GM19025 (cell line): ENCODE measurements around the gene INPP5F.
"Not testable (repeated sequence)": the region's sequence is repeated elsewhere in the genome, so short reads cannot be mapped to it uniquely, and the experiment has no call there.

Experiments
- ATAC-seq: cut with Tn5 transposase; IDR thresholded peaks from one replicate; pipeline ENCODE4 v1.9.1; 2021; ENCODE audit warnings: mild to moderate bottlenecking, low read depth, moderate library complexity; ENCODE audit not compliant: unreplicated experiment

The INPP5F gene

DNA sequence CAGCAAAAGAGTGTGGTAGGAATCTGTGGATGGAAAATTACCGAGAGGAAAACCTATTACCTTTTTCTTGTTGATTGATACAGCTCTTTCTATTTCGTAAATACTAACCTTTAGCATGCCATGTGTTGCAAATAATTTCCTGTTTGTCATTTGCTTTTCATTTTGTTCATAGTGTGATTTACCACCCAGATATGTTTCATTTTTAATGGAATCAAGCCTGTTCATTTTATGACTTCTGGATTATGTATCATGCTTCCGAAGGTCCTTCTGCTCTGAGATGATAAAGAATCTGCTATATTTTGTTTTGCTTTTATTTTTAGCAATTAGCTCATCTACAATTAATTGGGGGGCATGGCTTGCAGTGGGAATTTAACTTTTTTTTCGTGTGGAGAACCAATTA is 46.5 kb downstream of the INPP5F start:
- no peak for ATAC-seq

DNA sequence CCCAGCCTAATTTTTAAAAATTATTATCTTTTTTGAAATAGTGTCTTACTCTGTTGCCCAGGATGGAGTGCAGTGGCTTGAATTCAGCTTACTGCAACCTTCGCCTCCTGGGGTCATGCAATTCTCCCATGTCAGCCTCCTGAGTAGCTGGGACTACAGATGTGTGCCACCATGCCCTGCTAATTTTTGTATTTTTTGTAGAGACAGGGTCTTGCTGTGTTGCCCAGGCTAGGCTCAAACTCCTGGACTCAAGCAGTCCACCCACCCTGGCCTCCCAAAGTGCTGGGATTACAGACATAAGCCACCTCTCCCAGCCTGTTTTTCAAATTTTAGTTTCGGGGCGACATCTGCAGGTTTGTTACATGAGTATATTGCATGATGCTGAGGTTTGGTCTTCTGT is 47.2 kb downstream of the INPP5F start:
- ATAC-seq: not testable (repeated sequence)

- ATAC-seq: no peak
These were observed 49.7 kb downstream of the INPP5F start for GRCh38 chr10:119775529-119775928.

DNA sequence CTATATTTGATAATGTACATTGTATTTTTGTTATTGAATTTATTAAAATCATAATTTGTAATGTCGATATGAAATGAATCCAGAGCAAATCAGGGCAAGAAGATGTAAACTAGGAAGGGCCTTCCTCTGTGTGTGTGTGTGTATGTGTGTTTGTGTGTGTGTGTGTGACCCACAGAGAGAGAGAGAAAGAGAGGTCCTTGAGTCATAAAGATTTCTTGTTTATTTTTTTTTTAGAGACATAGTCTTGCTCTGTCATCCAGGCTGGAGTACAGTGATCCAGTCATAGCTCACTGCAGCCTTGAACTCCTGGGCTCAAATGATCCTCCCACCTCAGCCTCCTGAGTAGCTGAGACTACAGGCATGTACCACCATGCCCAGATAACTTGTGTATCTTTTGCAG is 50.7 kb downstream of the INPP5F start:
- ATAC-seq: no peak

DNA sequence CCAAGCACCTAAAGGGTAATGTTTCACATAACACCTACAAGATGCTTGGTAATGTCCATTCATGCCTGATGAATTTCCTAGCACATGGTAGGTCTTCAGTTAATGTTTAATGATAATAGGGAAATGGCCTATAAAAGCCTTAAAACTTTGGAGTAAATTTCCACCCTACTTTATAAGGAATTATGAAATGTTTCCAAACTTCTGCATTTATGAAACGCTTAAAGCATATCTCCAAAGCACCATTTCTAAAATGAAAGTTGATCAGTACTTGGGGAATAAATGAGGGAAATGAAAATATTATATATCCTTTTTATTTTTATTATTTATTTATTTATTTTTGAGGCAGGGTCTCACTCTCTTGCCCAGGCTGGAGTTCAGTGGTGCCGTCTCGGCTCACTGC is 51.8 kb downstream of the INPP5F start:
- ATAC-seq: no peak

DNA sequence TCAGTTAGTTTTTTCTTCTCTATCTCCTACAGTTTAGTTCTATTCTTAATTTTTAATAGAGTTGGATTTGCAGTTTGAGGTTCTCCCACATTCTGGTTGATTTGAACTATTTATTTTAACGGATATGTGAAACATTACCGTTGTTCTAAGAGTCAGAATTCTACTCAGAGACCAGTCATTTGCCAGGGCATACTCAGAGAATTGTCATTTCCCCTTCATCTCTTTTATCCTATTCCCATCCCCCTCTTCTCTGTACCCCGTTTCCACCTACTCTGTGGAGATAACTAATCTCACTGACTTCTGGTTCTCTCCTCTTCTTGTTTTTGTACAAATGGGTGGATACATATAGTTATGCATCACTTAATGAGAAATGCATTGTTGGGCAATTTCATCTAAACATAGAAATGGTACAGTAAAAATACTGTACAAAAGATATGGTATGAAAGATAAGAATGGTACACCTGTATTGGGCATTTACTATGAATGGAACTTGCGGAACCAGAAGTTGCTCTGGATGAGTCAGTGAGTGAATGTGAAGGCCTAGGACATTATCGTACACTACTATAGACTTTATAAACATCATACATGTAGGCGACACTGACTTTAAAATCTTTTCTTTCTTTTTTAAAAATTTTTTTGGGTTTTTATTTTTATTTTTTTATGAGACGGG is 53.1 kb downstream of the INPP5F start:
- ATAC-seq: no peak

GRCh38 chr10:119780879-119781480 is 55.1 kb downstream of the INPP5F start:
- ATAC-seq: no peak

DNA sequence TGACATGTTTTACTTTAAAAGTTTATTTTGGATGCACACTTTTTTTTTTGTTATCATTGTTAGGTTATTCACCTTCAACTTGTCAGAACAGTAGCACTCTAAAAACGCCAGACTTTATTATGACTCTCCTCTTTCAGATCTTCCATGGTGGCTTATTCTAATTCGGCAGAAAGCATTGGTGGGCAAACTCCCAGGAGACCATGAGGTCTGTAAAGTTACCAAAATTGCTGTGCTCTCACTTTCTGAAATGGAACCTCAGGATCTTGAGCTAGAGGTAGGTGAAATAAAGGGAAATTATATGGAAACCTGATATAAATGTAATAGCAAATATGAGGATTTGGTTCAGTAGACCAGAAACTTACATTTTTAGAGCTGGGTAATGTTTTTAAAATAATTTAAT is 55.6 kb downstream of the INPP5F start:
- ATAC-seq: no peak

GRCh38 chr10:119782981-119783664 is 57.3 kb downstream of the INPP5F start:
- no peak for ATAC-seq

- ATAC-seq: no peak
These were observed 57.8 kb downstream of the INPP5F start for GRCh38 chr10:119783665-119784027.

DNA sequence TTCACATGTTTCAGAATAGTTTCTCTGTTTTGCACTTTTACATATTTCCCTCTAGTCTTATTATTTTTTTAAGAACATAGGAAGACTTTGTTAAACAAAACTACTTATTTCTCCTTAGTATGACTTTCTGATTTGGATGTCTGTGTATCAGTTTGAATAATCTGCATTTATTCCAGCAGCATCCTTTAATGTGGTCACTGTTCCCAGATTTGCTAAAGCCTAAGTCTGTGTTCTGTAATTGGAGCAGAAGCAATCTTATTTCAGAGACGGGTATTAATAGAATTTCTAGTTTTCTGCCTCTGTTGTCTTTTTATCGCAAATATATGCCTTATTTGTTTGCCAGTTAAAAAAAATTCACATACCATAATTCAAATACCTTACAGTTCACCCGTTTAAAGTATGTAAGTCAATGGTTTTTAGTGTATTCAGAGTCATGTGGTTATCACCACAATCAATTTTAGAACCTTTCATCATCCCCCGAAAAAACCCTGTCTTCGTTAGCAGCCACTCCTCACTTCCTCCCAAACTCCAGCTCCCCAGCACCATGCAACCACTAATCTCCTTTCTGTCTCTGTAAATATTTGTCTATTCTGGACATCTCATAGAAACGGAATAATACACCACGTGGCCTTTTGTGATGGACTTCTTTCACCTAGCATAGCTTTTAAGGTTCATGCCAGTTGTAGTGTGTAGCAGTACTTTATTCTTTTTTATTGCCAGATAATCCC is 58.7 kb downstream of the INPP5F start:
- ATAC-seq: no peak

- no peak for ATAC-seq
These were observed 60.4 kb downstream of the INPP5F start for GRCh38 chr10:119786117-119786769.

- ATAC-seq: not testable (repeated sequence)
These were observed 69.3 kb downstream of the INPP5F start for GRCh38 chr10:119795101-119795500.

- no peak for ATAC-seq
These were observed 70.2 kb downstream of the INPP5F start for GRCh38 chr10:119796039-119796438.

- ATAC-seq: no peak
These were observed 75.3 kb downstream of the INPP5F start for GRCh38 chr10:119801176-119801575.

- ATAC-seq: no peak
These were observed 76.2 kb downstream of the INPP5F start for GRCh38 chr10:119801998-119802538.

GRCh38 chr10:119803264-119803663 is 77.4 kb downstream of the INPP5F start:
- ATAC-seq: no peak

DNA sequence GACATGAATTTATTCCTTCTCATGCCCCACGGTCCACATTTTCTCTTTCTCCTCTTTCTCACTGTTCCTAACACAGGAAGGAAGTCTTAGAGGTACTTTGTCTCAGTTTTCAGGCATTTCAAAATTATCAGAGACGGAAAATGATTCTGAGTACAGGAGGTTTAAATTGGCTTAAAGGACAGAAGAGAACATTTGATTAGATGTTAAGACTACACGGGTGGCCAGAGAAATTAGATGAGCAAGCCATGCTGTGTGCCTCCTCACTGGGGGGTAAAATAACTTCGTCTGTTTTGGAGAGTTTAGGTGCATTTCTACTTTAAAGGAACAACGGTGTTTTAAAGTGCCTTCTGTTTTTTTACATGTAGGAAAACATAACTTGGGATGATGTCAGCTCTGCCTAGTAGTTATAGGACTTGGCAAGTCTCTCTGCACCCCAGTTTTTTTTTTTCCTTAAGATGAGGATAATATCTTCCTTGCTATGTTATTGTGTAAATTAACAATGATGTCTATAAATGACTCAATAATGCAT is 79.9 kb downstream of the INPP5F start:
- ATAC-seq: no peak

- ATAC-seq: no peak
These were observed 80.7 kb downstream of the INPP5F start for GRCh38 chr10:119806334-119807130.
